SK-N-SH treated with all-trans-retinoic acid at 6 μM for 48 hours (cell line): ENCODE measurements around the gene ASB3.
"Not testable (repeated sequence)": the region's sequence is repeated elsewhere in the genome, so short reads cannot be mapped to it uniquely, and the experiment has no call there.

Experiments
- ATAC-seq: fragments of 200-7000 bp; cut with Tn5 transposase; 3 replicates; pipeline ENCODE4 v1.9.1; 2020; ENCODE audit warnings: mild to moderate bottlenecking, moderate library complexity
- ARNTL ChIP-seq: fragments of 450-650 bp; formaldehyde crosslinking; IDR thresholded peaks from 2 replicates; pipeline ENCODE4 v1.5.0; 2020; ENCODE audit warnings: low read depth, mild to moderate bottlenecking, moderate library complexity, borderline replicate concordance
- BACH2 ChIP-seq: fragments of 250-450 bp; sonication (Bioruptor Pico); IDR thresholded peaks from 2 replicates; pipeline ENCODE4 v1.9.0; 2021; ENCODE audit warnings: mild to moderate bottlenecking, borderline replicate concordance
- CREB5 ChIP-seq: fragments of 250-450 bp; sonication (Bioruptor Pico); IDR thresholded peaks from 2 replicates; pipeline ENCODE4 v1.5.1; 2020; ENCODE audit warnings: low read depth, mild to moderate bottlenecking, moderate library complexity
- CSRNP3 ChIP-seq: fragments of 250-450 bp; sonication (Bioruptor Pico); IDR thresholded peaks from 2 replicates; pipeline ENCODE4 v1.5.1; 2021; ENCODE audit warnings: mild to moderate bottlenecking, moderate library complexity
- ESRRG ChIP-seq: fragments of 250-450 bp; sonication (Bioruptor Pico); IDR thresholded peaks from 2 replicates; pipeline ENCODE4 v1.6.1; 2021; ENCODE audit warnings: mild to moderate bottlenecking
- GLIS3 ChIP-seq: fragments of 250-450 bp; sonication (Bioruptor Pico); IDR thresholded peaks from 2 replicates; pipeline ENCODE4 v1.5.0; 2020; ENCODE audit warnings: mild to moderate bottlenecking, moderate library complexity
- ISL1 ChIP-seq: fragments of 250-450 bp; sonication (Bioruptor Pico); IDR thresholded peaks from 2 replicates; pipeline ENCODE4 v2.1.2; 2022; ENCODE audit warnings: mild to moderate bottlenecking, moderate library complexity
- PPARA ChIP-seq: fragments of 250-450 bp; sonication (Bioruptor Pico); IDR thresholded peaks from 2 replicates; pipeline ENCODE4 v1.5.0; 2020; ENCODE audit warnings: mild to moderate bottlenecking, borderline replicate concordance
- RARB ChIP-seq: fragments of 250-450 bp; sonication (Bioruptor Pico); IDR thresholded peaks from 2 replicates; pipeline ENCODE4 v1.8.0; 2021; ENCODE audit warnings: mild to moderate bottlenecking, moderate library complexity
- SNAI2 ChIP-seq: fragments of 250-450 bp; sonication (Bioruptor Pico); IDR thresholded peaks from 2 replicates; pipeline ENCODE4 v1.5.0; 2020; ENCODE audit warnings: mild to moderate bottlenecking, moderate library complexity
- TCF4 ChIP-seq: fragments of 250-450 bp; sonication (Bioruptor Pico); IDR thresholded peaks from 2 replicates; pipeline ENCODE4 v1.8.0; 2021; ENCODE audit warnings: mild to moderate bottlenecking, moderate library complexity, borderline replicate concordance
- TOX ChIP-seq: fragments of 250-450 bp; sonication (Bioruptor Pico); IDR thresholded peaks from 2 replicates; pipeline ENCODE4 v1.8.0; 2021; ENCODE audit warnings: mild to moderate bottlenecking, moderate library complexity, borderline replicate concordance
- ZFP3 ChIP-seq: fragments of 250-450 bp; sonication (Bioruptor Pico); IDR thresholded peaks from 2 replicates; pipeline ENCODE4 v1.5.0; 2020; ENCODE audit warnings: mild to moderate bottlenecking, moderate library complexity
- ZNF565 ChIP-seq: fragments of 450-650 bp; formaldehyde crosslinking; conservative IDR thresholded peaks from 2 replicates; pipeline ENCODE4 v1.5.0; 2020; ENCODE audit warnings: low read depth, mild to moderate bottlenecking, moderate library complexity
- ZNF70 ChIP-seq: fragments of 450-650 bp; formaldehyde crosslinking; IDR thresholded peaks from 2 replicates; pipeline ENCODE4 v1.5.0; 2020; ENCODE audit warnings: mild to moderate bottlenecking, moderate library complexity
- ZNF8 ChIP-seq: fragments of 450-650 bp; formaldehyde crosslinking; IDR thresholded peaks from 2 replicates; pipeline ENCODE4 v1.5.0; 2020; ENCODE audit warnings: mild to moderate bottlenecking, moderate library complexity
- TF ChIP-seq, protein P1 (sequence below): fragments of 250-450 bp; sonication (Bioruptor Pico); IDR thresholded peaks from 2 replicates; pipeline ENCODE4 v1.5.0; 2020; ENCODE audit warnings: mild to moderate bottlenecking, moderate library complexity
- TF ChIP-seq, protein P2 (sequence below): fragments of 250-450 bp; sonication (Bioruptor Pico); IDR thresholded peaks from 2 replicates; pipeline ENCODE4 v1.8.0; 2020; ENCODE audit warnings: mild to moderate bottlenecking, moderate library complexity, borderline replicate concordance

Gene ASB3

DNA sequence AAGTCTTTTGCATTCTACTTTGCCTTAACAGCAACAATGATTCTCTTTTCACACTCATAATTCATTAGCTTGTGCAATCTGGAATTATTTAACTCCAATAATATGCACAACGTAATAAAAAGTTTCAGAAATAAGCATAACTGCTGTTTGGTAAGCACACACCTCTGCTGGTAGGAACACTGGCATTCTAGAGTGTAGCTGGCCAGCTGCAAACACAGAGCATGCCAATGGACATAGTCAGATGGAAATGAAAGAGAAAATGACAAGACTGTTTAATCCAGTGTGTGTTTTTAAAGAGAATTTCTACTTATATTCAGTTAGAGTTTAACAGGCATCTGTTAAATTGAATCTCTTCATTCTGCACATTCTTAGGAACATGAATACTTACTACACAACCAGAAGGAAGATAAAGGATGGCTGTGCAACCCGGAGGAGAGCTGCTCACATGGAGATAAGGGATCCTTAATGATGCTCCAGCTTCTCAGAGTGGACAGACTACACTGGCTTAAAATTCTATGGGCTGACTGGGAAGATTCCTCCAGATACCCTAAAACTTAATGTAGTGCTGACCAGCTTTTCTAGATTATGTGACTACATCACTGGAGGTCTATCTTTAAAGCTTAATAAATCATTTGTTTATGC lies 113.8 kb downstream of the ASB3 start:
- TF ChIP-seq ISL1 (0 out of 2 replicates have a peak, but pooled peaks have one; percentile 30), GLIS3 (CRISPR knock-in tag) (no peak), ESRRG (no peak)
- TF ChIP-seq, protein P1, sequence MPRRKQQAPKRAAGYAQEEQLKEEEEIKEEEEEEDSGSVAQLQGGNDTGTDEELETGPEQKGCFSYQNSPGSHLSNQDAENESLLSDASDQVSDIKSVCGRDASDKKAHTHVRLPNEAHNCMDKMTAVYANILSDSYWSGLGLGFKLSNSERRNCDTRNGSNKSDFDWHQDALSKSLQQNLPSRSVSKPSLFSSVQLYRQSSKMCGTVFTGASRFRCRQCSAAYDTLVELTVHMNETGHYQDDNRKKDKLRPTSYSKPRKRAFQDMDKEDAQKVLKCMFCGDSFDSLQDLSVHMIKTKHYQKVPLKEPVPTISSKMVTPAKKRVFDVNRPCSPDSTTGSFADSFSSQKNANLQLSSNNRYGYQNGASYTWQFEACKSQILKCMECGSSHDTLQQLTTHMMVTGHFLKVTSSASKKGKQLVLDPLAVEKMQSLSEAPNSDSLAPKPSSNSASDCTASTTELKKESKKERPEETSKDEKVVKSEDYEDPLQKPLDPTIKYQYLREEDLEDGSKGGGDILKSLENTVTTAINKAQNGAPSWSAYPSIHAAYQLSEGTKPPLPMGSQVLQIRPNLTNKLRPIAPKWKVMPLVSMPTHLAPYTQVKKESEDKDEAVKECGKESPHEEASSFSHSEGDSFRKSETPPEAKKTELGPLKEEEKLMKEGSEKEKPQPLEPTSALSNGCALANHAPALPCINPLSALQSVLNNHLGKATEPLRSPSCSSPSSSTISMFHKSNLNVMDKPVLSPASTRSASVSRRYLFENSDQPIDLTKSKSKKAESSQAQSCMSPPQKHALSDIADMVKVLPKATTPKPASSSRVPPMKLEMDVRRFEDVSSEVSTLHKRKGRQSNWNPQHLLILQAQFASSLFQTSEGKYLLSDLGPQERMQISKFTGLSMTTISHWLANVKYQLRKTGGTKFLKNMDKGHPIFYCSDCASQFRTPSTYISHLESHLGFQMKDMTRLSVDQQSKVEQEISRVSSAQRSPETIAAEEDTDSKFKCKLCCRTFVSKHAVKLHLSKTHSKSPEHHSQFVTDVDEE (CRISPR knock-in tag) = no peak
- peak; percentile 89 for ATAC-seq

- TF ChIP-seq BACH2 (CRISPR knock-in tag) = no peak
- no peak for TF ChIP-seq CREB5 (CRISPR knock-in tag)
- TF ChIP-seq, protein P2, sequence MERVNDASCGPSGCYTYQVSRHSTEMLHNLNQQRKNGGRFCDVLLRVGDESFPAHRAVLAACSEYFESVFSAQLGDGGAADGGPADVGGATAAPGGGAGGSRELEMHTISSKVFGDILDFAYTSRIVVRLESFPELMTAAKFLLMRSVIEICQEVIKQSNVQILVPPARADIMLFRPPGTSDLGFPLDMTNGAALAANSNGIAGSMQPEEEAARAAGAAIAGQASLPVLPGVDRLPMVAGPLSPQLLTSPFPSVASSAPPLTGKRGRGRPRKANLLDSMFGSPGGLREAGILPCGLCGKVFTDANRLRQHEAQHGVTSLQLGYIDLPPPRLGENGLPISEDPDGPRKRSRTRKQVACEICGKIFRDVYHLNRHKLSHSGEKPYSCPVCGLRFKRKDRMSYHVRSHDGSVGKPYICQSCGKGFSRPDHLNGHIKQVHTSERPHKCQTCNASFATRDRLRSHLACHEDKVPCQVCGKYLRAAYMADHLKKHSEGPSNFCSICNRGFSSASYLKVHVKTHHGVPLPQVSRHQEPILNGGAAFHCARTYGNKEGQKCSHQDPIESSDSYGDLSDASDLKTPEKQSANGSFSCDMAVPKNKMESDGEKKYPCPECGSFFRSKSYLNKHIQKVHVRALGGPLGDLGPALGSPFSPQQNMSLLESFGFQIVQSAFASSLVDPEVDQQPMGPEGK (CRISPR knock-in tag) = no peak
- TF ChIP-seq GLIS3 (CRISPR knock-in tag) = no peak
- TF ChIP-seq CSRNP3 (CRISPR knock-in tag) = no peak
- no peak for TF ChIP-seq TCF4 (CRISPR knock-in tag)
- no peak for ATAC-seq
These were observed 116.4 kb downstream of the ASB3 start for GRCh38 chr2:53670331-53670730.

DNA sequence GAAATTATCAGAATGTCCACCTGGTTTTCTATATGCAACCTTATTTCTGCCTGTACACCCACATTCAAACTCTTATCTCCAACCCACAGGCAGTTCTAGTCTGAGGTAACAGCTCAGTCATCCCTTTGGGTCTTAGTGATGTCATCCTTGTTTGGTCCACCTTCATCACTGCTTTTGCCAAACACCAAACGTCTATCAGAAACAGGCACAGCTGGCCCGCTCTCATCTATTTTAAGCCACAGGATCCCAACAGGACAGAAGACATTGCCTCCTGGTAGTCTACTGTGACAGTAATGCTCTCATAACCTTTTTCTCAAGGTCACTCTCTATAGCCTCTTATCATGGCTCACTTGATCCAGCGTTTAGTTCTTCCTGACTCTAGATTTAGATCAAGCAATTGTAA lies 118.1 kb downstream of the ASB3 start:
- no peak for TF ChIP-seq GLIS3 (CRISPR knock-in tag)
- no peak for TF ChIP-seq ARNTL (CRISPR knock-in tag)
- no peak for TF ChIP-seq ZNF565 (CRISPR knock-in tag)
- TF ChIP-seq, protein P1 (CRISPR knock-in tag) = no peak
- no peak for TF ChIP-seq ESRRG
- no peak for TF ChIP-seq ZNF70
- TF ChIP-seq ZFP3 (CRISPR knock-in tag) = no peak
- no peak for ATAC-seq

- not testable (repeated sequence) for ATAC-seq
These were observed 119.6 kb downstream of the ASB3 start for GRCh38 chr2:53667130-53667529.

GRCh38 chr2:53660886-53661285 lies 125.9 kb downstream of the ASB3 start:
- ATAC-seq = no peak
- TF ChIP-seq RARB (CRISPR knock-in tag) = no peak
- no peak for TF ChIP-seq PPARA (CRISPR knock-in tag)
- no peak for TF ChIP-seq TOX (CRISPR knock-in tag)
- TF ChIP-seq ARNTL (CRISPR knock-in tag) = no peak
- TF ChIP-seq CREB5 (CRISPR knock-in tag) = no peak
- TF ChIP-seq ZNF8 (CRISPR knock-in tag) = no peak
- TF ChIP-seq TCF4 (CRISPR knock-in tag) = no peak
- no peak for TF ChIP-seq SNAI2 (CRISPR knock-in tag)
- TF ChIP-seq ISL1 = no peak
- TF ChIP-seq, protein P2 (CRISPR knock-in tag) = no peak
